ENCODE data around the gene RAPGEF6. TPM values are rescaled to one million over a fixed set of nuclear protein-coding genes. Genes with fewer than 3 reads are reported as not detected.
A peak's percentile ranks its signal among the peaks of the same experiment; 100 is the strongest.
"Not testable (repeated sequence)": the region's sequence is repeated elsewhere in the genome, so short reads cannot be mapped to it uniquely, and the experiment has no call there.

The RAPGEF6 gene
- total RNA-seq, 1 donor from 2014 or later, result 48.4 TPM

DNA sequence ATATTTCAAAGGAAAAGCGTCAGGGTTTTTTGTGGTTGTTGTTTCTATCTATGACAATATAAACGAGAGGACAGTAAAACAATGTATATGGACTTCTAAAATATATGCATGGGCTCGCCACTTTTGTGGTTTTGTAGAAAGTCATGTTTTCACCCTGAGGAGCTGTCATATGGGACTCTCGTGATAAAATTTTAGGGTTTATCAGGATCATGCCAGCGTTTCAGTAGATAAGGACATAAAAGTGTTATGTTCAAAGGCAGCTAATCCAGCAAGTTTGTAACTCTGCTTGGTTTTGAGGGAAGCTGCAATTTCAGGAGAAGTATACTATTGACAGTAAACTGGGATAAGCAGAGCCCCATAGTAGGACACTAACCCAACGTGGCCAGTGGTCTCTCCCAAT is 250.9 kb downstream of the RAPGEF6 start:
- ATAC-seq (no peak), DNase-seq (ENCODE audit: low spot score) (no peak)
- intact Hi-C loops (cut with DNase I), result no loop called here

DNA sequence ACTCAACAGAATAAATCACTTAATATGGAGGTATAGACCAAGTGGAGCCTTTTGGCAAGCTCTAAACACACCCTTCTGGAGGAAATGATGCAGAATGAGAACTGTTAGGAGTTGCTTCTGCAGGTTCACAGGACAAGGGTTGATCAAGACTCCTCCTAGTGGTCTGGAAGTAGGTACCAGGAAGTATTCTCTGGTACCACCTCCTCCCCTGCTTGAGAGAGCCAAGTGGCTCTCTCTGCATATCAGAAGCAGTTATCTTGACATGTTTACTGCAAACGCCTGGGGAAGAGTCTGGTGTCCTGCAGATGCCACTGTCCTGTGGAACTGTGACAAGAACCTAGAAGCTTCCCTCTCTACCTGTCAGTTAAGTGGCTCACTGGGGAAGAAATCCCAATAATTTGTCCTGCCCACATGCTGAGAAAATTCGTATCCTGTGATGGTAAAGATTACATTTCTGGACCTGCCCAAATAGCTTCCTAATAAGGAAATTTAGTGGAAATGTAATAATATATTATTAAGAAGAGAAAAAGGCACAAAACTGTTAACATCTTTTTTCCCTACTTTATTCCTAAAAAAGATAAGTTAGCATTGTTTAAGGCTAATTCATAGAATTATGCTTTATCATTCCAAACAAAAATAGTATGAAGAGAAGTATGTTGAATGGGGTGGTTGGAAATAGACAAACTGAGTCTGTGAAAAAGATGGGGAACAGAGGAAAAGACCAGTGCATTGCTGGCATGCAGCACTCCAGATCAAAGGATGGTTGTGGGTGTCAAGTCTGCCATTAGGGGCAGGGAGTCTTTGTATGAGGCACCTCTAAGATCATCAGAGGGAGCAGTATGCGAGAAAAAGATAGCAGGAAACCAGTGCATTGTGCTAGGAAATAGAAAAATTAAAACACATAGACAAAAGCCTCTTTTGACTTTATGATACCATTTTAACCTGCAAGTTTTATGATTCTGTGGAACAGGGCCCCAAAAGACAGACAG is 252.3 kb downstream of the RAPGEF6 start:
- DNase-seq (ENCODE audit: low spot score), result no peak
- intact Hi-C loops (cut with DNase I), result no loop called here

DNA sequence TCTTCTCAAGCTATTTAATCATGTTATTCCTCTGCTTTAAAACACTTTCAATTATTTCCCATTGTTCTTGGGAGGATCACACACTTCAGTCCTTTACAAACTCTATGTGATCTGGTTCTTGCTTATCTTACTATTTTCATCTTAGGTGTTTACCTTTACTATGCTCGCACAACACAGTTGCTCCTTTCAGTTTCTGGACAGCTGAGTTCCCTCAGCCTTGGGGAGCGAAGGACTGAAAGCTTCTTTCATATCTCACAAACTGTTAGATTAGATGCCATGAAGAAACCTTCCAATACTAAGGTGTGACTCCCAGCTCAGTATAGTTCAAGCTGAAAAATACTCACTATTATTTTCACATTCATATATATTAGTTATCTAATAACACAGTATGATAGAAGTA is 253.3 kb downstream of the RAPGEF6 start:
- no peak for ATAC-seq
- DNase-seq (ENCODE audit: low spot score), result no peak
- intact Hi-C loops (cut with DNase I), result no loop called here

More for the DNA sequence above, 252.3 kb downstream of the RAPGEF6 start:
- peak; percentile 67 for ATAC-seq

DNA sequence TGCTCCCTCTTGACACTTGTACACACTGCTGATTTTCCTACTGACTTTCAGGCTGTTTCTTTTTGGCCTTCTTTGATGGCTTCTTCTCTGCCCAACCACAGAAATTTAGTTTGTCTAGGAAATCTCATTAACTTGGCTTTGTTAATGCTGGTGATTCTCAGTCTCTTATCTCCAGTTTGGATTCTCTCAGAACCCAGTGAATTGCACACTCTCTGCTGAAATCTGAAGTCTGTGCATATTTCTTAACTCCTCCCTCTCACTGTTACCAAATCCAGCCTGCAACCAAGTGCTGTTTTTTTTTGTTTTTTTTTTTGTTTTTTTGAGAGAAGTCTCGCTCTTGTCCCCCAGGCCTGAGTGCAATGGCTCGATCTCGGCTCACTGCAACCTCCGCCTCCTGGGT is 254.0 kb downstream of the RAPGEF6 start:
- ATAC-seq, result peak; percentile 20

DNA sequence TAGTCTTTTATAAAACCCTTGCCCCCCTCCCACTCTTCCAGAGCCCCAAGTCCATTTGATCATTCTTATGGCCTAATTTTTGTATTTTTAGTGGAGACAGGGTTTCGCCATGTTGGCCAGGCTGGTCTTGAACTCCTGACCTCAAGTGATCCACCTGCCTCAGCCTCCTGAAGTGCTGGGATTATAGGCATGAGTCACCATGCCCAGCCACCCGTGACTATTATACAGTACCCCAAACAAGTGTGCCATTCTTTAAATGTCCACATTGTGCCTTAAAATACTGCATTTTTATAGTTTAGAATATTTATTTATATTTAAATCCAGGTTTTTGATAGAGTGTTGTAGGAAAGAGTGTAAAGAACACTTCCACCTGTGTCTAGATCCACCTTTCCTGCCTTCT is 254.8 kb downstream of the RAPGEF6 start:
- ATAC-seq; intact Hi-C loops (cut with DNase I); DNase-seq (ENCODE audit: low spot score): not testable (repeated sequence)

More for the DNA sequence above, 254.0 kb downstream of the RAPGEF6 start:
- intact Hi-C loops (cut with DNase I), result no loop called here
- DNase-seq (ENCODE audit: low spot score), result no peak

DNA sequence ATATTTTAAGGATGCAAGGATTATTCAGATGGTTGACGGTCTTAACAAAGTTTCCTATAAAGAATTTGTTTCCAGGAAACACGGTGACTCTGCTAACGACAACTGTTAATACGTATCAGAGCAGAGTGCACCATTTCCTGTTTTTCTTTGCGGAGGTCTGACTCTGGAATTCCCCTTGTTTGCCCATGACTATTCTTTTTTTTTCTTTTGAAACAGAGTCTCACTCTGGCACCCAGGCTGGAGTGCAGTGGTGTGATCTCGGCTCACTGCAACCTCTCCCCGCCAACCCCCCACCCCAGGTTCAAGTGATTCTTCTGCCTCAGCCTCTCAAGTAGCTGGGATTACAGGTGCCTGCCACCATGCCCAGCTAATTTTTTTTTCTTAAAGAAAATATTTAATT is 255.3 kb downstream of the RAPGEF6 start:
- no peak for DNase-seq (ENCODE audit: low spot score)
- intact Hi-C loops (cut with DNase I), result no loop called here
- ATAC-seq, result peak; percentile 70

DNA sequence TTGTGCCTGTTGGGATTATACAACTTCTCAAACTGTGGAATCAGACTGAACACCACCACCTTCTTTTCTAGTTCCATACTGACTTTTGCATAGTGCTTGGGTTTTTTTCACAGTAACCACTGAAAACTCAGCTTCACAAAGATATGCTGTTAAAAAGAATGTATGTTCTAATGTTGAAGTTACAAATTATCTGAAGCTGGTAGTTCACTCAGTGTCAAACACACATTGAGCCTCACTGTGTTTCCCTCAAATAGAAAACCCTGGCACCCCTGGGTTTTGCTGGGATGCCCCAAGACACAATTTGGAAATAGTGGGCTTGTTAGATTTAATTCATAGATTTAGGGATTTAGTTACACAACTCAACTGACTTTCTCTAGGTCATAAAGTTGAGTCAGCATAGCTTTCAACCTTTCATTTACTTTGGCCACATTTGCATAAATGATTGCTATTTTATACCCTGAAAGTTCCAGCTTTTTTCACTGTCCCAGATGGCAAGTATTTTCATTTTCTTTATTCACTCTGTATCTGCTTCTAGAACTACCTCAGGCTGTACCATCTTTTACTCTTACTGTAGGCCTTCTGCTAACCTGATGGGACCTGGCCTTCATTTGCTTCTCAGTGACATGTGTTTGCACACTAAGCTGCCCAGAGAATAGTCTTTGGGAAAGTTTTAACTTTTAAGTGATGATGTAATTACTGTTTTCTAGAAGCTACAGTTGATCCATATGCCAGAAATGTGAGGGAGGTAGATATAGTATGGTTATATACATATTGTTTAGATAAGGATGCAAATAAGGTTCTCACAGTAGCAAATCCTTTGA is 256.1 kb downstream of the RAPGEF6 start:
- intact Hi-C loops (cut with DNase I), result no loop called here
- ATAC-seq, result no peak
- no peak for DNase-seq (ENCODE audit: low spot score)

DNA sequence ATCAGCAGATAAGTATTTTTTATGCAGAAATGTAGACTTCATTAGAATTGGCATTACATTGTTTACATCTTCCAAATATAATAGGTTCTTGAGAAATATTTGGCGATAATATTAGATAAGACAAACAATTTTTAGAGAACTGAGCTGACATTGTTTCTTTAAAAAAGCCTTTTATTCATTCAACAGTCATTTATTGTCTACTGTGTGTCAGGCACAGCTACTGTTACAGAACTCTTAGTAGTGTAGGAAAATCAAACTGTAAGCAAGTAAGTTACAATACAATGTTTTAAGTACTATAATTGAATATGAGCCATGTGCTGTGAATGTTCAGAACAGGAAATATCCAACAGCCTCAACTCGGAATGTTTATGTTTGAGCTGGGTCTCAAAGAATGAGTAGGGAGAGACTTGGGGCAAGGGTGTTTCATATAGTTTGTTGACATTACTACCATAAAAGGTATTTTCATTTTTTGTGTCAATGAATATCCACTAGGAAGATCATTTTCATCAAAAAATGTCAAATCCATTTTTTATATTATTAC is 257.2 kb downstream of the RAPGEF6 start:
- DNase-seq (ENCODE audit: low spot score), result no peak
- ATAC-seq, result no peak
- intact Hi-C loops (cut with DNase I), result no loop called here

DNA sequence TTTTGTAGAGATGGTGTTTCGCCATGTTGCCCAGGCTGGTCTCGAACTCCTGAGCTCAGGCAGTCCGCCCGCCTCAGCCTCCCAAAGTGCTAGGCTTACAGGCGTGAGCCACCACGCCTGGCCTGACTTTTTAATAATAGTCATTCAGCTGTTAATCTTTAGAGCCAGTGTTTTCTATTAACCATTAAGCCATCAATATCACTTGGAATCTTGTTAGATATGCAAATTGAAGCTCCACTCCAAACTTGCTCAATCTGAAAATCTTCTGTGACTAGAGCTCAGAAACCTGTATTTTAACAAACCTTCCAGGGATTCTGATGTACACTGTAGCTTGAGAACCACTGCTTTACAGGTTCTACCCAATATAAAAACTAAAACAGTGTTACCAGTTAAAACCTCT is 257.7 kb downstream of the RAPGEF6 start:
- intact Hi-C loops (cut with DNase I), result no loop called here
- DNase-seq (ENCODE audit: low spot score) (no peak), ATAC-seq (no peak)

DNA sequence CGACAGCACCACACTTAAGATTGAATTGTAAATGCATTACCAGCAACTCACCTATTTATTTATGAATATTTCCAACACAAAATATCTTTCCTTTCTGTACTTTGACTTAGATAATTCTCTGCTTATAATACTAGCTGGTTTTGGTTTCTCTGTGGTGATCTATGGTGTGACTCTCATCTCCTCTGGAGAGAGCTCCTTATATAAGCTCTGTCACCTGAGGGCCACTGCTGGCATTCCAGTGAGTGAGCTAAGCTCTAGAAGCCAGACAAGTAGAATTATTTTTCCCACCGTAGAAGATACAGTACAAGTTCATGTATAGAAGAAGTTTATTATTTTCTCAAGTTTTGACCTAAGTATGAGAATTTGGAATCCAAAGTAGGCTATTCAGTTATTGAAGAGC is 259.7 kb downstream of the RAPGEF6 start:
- intact Hi-C loops (cut with DNase I), result no loop called here

More for the DNA sequence above, 259.7 kb downstream of the RAPGEF6 start:
- no peak for DNase-seq (ENCODE audit: low spot score)
- ATAC-seq, result no peak

Other genes starting within 250 kb of the RAPGEF6 start
- 39.4 TPM for gene FNIP1, start 161.8 kb upstream of the RAPGEF6 start, total RNA-seq